ENCODE data around the gene TMPRSS11D. TPM values are rescaled to one million over a fixed set of nuclear protein-coding genes. Genes with fewer than 3 reads are reported as not detected.

TMPRSS11D gene
- total RNA-seq, 1 experiment from 2014 or later, result not detected

DNA sequence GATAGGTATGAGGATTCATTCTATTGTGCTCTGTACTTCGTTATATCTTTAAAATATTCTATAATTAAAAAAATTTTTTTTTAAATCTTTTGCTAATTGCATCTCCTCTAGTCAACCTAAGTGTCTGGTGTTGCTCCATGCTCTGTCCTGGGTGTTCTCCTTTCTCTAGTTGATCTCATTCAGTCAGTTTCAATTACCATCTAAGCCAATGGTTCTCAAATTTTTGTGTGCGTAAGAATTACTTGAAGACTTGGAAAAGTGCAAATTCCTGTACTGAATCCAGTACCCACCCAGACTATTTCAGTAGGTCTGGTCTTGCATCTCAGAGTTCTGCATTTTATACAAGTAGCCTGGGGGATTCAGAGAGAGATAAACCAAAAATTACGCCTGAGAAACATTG is 6.7 kb downstream of the TMPRSS11D start:
- BruUV-seq (replicated peaks), result no TSS peak
- RAD21 ChIA-PET (ENCODE audit: low non-redundant PET in 1 of 2, low total read pairs in 2 of 2, uncharacterized antibody in 2 of 2, unreplicated experiment in 2 of 2), result no interaction called here
- Histone ChIP-seq H3K9ac (ENCODE audit: low read length) (no peak overlapping the region), H3K4me2 (ENCODE audit: low read length) (no peak overlapping the region), H3K79me2 (ENCODE audit: insufficient read depth, low read length) (no peaks in the 10 kb centered on the region), H3K27ac (ENCODE audit: low read depth, low read length) (no peak overlapping the region), H3K4me1 (ENCODE audit: control insufficient read depth in 1 of 2, insufficient read depth in 2 of 2, low read length in 2 of 2) (no peaks in the 10 kb centered on the region), H3K4me3 (replicated peaks in 1 of 2; ENCODE audit: low read depth in 1 of 2, low read length in 2 of 2) (no peak overlapping the region), H3K9me3 (ENCODE audit: control insufficient read depth in 1 of 2, insufficient read depth in 1 of 2, low read depth in 1 of 2, low read length in 2 of 2) (no peaks in the 10 kb centered on the region), H2AFZ (ENCODE audit: low read depth, low read length, poor library complexity, severe bottlenecking) (no peak overlapping the region), H3K9me2 (ENCODE audit: insufficient read depth) (no peaks in the 10 kb centered on the region), H3K27me3 (ENCODE audit: insufficient read depth, low read length) (no peaks in the 10 kb centered on the region), H3K36me3 (ENCODE audit: control insufficient read depth in 1 of 2, insufficient read depth in 2 of 2, low read length in 2 of 2) (no peaks in the 10 kb centered on the region), H4K20me1 (ENCODE audit: insufficient read depth) (no peaks in the 10 kb centered on the region)
- intact Hi-C loops (cut with micrococcal nuclease), result no loop called here
- CTCF ChIA-PET, result no interaction called here
- POLR2A ChIA-PET, result no interaction called here
- DNase-seq (ENCODE audit: low read depth, low spot score) (no peak), ATAC-seq (no peak)
- no peak for TF ChIP-seq ELF1 (IDR thresholded peaks at IDR 0.05; ENCODE audit: borderline replicate concordance, low read depth)
- TF ChIP-seq YY1 (IDR thresholded peaks at IDR 0.05; ENCODE audit: extremely low read depth, insufficient replicate concordance, low read depth, low read length), result no peak
- TF ChIP-seq CBX3 (IDR thresholded peaks at IDR 0.05; ENCODE audit: low read depth), result no peak
- TF ChIP-seq EGR1 (IDR thresholded peaks at IDR 0.05; ENCODE audit: low read depth), result no peak

DNA sequence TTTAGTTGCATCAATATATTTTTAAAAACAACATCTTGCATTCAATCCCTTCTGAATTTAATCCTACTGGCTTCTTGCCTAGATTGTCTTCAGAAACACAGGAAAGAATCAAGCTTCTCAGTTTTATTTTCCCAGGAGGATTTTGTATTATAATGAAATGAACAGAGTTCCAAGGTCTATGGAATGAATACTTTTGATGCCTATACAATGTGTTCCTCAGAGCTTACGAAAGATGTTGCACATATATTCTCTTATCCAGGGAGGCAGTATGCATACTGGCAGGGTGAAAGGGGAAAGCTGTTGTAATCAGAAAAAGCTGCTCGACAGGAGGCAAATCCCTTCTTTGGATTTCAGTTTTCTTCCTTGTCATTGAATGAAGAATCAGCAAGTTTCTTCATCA is 8.8 kb downstream of the TMPRSS11D start:
- no peaks in the 10 kb centered on the region for H3K36me3 ChIP-seq (ENCODE audit: control insufficient read depth in 1 of 2, insufficient read depth in 2 of 2, low read length in 2 of 2)
- H3K79me2 ChIP-seq (ENCODE audit: insufficient read depth, low read length), result no peaks in the 10 kb centered on the region
- no peaks in the 10 kb centered on the region for H3K9me2 ChIP-seq (ENCODE audit: insufficient read depth)
- ChIA-PET POLR2A (no interaction called here), RAD21 (ENCODE audit: low non-redundant PET in 1 of 2, low total read pairs in 2 of 2, uncharacterized antibody in 2 of 2, unreplicated experiment in 2 of 2) (no interaction called here), CTCF (no interaction called here)
- ATAC-seq (no peak), DNase-seq (ENCODE audit: low read depth, low spot score) (no peak)
- H3K4me2 ChIP-seq (ENCODE audit: low read length), result no peak overlapping the region
- H2AFZ ChIP-seq (ENCODE audit: low read depth, low read length, poor library complexity, severe bottlenecking), result no peak overlapping the region
- no peak overlapping the region for H3K4me3 ChIP-seq (replicated peaks in 1 of 2; ENCODE audit: low read depth in 1 of 2, low read length in 2 of 2)
- H4K20me1 ChIP-seq (ENCODE audit: insufficient read depth), result no peaks in the 10 kb centered on the region
- BruUV-seq (replicated peaks), result no TSS peak
- H3K27ac ChIP-seq (ENCODE audit: low read depth, low read length), result no peak overlapping the region
- no peak overlapping the region for H3K9ac ChIP-seq (ENCODE audit: low read length)
- H3K27me3 ChIP-seq (ENCODE audit: insufficient read depth, low read length), result no peaks in the 10 kb centered on the region
- no peaks in the 10 kb centered on the region for H3K4me1 ChIP-seq (ENCODE audit: control insufficient read depth in 1 of 2, insufficient read depth in 2 of 2, low read length in 2 of 2)
- intact Hi-C loops (cut with micrococcal nuclease), result no loop called here
- no peaks in the 10 kb centered on the region for H3K9me3 ChIP-seq (ENCODE audit: control insufficient read depth in 1 of 2, insufficient read depth in 1 of 2, low read depth in 1 of 2, low read length in 2 of 2)
- TF ChIP-seq, protein P1, sequence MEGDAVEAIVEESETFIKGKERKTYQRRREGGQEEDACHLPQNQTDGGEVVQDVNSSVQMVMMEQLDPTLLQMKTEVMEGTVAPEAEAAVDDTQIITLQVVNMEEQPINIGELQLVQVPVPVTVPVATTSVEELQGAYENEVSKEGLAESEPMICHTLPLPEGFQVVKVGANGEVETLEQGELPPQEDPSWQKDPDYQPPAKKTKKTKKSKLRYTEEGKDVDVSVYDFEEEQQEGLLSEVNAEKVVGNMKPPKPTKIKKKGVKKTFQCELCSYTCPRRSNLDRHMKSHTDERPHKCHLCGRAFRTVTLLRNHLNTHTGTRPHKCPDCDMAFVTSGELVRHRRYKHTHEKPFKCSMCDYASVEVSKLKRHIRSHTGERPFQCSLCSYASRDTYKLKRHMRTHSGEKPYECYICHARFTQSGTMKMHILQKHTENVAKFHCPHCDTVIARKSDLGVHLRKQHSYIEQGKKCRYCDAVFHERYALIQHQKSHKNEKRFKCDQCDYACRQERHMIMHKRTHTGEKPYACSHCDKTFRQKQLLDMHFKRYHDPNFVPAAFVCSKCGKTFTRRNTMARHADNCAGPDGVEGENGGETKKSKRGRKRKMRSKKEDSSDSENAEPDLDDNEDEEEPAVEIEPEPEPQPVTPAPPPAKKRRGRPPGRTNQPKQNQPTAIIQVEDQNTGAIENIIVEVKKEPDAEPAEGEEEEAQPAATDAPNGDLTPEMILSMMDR (IDR thresholded peaks at IDR 0.05 in 2 of 3, conservative IDR thresholded peaks at IDR 0.05 in 1 of 3; ENCODE audit: borderline replicate concordance in 1 of 3, insufficient read depth in 1 of 3, low read depth in 2 of 3, low read length in 2 of 3), result no peak
- no peak for TF ChIP-seq EZH2 (IDR thresholded peaks at IDR 0.05)
